Ovary (tissue), 3 donors: Measurements from ENCODE around the gene ASCL3.

Experiments
- EP300 ChIP-seq: sonication (generic); formaldehyde crosslinking; IDR thresholded peaks from one replicate; pipeline ENCODE4 v1.6.1; 2017; ENCODE audit warnings: antibody characterized with exemption
- POLR2A ChIP-seq: fragments of 450-650 bp; IDR thresholded peaks from one replicate; pipeline ENCODE4 v1.6.1; 2017; ENCODE audit warnings: antibody characterized with exemption, mild to moderate bottlenecking, moderate library complexity
- TF ChIP-seq, protein P1 (sequence below), 3 donors: fragments of 450-650 bp in 2 of 3; fragments of 200-600 bp in 1 of 3; IDR thresholded peaks; one replicate each; pipeline versions ENCODE4 v1.5.1 to v1.8.0; 2016 to 2022; ENCODE audit warnings: antibody characterized with exemption in 3 of 3, mild to moderate bottlenecking in 1 of 3
- donor health status: DM: no; HTN: no; CAD: no.

DNA sequence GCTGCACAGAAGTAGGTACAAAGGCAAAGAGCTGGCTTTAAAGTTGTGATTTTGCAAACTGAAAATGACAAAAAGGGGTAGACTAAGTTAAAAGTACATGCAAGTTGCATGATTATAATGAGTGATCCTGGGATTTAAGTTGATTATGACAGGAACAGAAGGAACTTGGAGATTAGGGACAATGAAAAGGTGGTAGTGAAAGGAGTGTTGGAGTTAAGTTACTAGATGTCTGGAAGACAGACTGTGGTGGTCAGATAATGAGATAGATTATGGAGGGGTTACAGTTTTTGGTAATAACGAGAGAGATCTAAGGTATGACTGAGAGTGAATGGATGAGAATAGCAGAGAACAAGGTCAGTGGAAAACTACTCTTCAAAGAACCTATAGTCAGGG is 29.1 kb upstream of the ASCL3 start:
- TF ChIP-seq, protein P1, sequence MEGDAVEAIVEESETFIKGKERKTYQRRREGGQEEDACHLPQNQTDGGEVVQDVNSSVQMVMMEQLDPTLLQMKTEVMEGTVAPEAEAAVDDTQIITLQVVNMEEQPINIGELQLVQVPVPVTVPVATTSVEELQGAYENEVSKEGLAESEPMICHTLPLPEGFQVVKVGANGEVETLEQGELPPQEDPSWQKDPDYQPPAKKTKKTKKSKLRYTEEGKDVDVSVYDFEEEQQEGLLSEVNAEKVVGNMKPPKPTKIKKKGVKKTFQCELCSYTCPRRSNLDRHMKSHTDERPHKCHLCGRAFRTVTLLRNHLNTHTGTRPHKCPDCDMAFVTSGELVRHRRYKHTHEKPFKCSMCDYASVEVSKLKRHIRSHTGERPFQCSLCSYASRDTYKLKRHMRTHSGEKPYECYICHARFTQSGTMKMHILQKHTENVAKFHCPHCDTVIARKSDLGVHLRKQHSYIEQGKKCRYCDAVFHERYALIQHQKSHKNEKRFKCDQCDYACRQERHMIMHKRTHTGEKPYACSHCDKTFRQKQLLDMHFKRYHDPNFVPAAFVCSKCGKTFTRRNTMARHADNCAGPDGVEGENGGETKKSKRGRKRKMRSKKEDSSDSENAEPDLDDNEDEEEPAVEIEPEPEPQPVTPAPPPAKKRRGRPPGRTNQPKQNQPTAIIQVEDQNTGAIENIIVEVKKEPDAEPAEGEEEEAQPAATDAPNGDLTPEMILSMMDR (IDR thresholded peaks at IDR 0.05), result no peak
- no peak for TF ChIP-seq POLR2A
- TF ChIP-seq EP300, result no peak
